GM12874 (cell line): Measurements from ENCODE around the gene PLCD3.

ENCODE experiments used
- TF ChIP-seq, protein P1 (sequence below): IDR thresholded peaks from 2 replicates; pipeline ENCODE4 v1.5.1; 2011; ENCODE audit warnings: low read depth, mild to moderate bottlenecking, control low read depth, low read length, moderate library complexity; ENCODE audit not compliant: insufficient read depth

Gene PLCD3

DNA sequence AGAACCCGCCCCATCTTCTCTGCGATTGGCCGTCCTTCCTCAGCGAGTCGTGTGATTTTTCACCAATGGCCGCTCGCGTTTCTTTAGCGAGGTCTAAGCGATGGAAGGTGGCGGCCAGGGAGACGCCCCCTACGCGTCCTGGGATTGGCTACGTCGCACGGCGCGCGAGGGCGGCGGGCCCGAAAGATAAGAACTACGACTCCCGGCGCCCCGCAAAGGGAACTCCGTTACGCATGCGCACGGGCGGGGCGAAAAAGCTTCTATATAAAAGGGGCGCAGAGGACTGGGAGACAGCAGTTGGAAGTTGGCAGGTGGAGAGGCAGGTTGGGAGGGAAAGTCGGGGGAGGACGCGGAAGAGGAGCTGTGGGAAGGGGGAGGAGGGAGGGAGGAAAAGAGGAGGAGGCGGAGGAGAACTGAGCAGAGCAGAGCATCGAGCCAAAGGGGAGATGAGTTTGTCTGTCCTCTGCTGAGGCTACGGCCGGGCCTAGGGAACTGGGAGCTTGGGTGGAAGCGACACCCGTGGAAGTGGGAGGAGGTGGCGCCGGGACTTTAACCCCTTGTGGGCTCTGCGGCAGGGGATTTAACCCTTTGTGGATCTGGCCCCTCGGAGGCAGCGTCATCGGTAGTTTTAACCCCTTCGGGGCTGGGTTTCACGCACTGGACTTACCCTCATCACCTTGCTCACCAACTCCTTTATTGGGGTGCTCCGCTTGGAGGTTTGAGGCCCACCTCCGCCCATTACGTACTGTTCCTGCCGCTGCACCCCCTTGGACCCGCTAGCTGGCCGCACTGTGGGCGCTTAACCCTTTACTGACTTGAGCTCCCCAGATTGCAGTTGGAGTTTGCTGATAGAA, 16.1 kb upstream of the PLCD3 start, which contains the start of gene HEXIM1:
Gene HEXIM1, plus strand, starts transcription at position 293 of the 854 bp plus-strand sequence. CDS start 716 bp downstream, outside the sequence.
- TF ChIP-seq, protein P1, sequence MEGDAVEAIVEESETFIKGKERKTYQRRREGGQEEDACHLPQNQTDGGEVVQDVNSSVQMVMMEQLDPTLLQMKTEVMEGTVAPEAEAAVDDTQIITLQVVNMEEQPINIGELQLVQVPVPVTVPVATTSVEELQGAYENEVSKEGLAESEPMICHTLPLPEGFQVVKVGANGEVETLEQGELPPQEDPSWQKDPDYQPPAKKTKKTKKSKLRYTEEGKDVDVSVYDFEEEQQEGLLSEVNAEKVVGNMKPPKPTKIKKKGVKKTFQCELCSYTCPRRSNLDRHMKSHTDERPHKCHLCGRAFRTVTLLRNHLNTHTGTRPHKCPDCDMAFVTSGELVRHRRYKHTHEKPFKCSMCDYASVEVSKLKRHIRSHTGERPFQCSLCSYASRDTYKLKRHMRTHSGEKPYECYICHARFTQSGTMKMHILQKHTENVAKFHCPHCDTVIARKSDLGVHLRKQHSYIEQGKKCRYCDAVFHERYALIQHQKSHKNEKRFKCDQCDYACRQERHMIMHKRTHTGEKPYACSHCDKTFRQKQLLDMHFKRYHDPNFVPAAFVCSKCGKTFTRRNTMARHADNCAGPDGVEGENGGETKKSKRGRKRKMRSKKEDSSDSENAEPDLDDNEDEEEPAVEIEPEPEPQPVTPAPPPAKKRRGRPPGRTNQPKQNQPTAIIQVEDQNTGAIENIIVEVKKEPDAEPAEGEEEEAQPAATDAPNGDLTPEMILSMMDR = no peak

DNA sequence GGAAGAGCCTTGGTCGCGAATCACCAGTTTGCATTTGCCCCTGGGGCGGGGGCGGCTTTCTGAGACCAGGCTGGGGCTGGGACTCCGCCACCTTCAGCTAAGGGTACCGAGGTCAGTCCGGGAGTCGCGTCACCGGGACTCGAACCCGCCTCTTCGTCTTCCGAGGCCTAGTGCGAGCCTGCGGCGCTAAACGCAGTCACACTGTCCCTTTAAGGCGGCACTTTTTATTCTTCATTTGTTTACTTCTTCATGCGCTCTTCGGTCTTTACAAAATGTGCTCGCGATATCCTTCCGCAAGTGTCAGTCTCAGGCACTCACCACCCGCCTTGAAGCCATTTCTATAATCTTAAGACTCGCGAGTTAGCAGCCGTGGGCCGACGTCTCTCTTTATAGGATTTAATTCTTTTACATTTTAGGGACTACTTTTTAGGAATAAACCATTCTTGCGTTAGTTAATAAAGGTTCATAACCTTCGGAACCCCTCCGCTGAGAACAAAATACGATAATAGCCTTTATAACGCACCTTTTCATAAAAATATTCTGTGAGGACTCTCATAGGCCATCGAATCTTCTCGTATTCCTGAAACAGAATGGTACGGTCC, 15.4 kb upstream of the PLCD3 start:
- TF ChIP-seq, protein P1 = no peak

DNA sequence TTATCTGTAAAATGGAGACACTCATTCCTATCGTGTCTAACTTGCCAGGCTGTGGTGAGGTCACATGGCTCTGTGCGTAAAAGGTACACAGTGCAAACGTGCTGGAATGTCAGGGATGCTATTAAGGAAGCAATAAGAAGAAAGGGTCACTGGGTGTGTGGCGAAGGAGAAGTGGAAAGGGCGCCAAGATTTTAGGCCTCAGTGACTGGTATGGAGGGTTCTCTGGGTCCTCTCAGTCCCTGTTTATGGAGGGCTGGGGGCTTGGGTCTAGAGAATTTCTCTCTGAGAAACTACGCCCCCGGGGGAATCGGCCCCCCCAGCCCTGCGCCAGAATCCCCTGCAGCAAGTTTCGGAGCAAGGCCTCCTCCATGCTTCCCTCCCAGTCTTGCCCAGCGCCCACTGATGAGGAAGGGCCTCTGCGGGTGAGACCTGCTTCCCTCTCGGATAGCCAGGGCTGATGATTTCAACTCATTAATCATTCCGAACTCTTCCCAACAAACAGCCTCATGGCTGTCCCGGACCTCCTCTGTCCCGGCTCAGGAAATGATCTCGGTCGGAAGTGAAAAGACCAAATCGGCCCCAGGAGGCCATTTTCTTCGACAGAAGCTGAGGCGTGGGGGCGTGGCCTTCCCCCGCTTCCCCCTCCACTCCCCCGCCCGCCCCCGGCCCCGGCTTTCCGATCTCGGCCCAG, 14.7 kb upstream of the PLCD3 start:
- TF ChIP-seq, protein P1 = no peak

DNA sequence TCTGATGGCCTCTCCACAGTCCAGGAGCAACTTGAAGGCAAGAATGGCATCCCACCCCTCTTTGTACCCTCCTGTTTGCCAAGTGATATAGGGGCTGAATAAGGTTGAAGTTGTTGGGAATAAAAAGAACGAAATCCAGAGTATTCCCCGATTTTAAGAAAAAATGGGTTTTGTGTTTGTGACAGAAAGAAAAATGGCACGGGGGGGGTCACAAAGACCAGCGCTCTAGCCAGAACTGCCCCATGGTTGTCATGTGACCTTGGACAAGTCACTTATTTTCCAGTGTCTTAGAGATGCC, 14.2 kb upstream of the PLCD3 start:
- TF ChIP-seq, protein P1 = no peak

DNA sequence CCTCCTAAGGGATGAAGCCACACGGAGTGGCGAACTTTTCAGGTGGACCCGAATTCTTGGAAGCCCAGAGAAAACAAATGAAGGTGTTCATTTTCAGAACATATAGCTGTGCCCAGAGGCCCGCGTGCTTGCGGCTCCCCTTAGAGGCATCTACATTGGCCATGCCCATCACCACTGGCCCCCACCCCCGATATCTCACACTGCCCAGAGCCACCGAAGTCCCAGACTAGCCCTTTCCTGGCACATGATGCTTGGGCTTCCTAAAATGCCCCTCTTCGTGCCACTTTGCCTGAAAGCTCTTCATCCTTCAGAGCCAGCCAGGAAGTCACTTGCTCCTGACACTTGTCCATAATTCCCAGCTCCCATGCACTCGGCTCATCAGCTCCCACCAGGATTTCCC, 13.9 kb upstream of the PLCD3 start:
- TF ChIP-seq, protein P1 = no peak

DNA sequence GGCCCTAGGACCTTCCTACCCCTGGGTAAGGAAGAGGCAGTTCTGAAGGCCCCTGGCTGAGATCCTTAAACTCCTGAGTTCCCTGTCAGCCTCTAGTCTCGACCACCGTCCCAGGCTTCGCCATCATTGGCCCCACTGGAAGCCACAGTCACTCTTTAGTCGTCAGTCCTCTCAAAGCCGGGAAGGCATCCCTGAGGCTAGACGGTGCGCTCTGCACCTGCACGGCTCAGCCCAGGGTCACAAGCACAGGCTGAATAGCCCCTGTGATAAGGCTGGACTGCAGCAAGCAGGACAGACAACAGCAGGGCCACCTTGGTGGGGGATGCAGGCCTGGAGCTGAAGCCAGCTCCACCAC, 12.7 kb upstream of the PLCD3 start:
- TF ChIP-seq, protein P1 = no peak

DNA sequence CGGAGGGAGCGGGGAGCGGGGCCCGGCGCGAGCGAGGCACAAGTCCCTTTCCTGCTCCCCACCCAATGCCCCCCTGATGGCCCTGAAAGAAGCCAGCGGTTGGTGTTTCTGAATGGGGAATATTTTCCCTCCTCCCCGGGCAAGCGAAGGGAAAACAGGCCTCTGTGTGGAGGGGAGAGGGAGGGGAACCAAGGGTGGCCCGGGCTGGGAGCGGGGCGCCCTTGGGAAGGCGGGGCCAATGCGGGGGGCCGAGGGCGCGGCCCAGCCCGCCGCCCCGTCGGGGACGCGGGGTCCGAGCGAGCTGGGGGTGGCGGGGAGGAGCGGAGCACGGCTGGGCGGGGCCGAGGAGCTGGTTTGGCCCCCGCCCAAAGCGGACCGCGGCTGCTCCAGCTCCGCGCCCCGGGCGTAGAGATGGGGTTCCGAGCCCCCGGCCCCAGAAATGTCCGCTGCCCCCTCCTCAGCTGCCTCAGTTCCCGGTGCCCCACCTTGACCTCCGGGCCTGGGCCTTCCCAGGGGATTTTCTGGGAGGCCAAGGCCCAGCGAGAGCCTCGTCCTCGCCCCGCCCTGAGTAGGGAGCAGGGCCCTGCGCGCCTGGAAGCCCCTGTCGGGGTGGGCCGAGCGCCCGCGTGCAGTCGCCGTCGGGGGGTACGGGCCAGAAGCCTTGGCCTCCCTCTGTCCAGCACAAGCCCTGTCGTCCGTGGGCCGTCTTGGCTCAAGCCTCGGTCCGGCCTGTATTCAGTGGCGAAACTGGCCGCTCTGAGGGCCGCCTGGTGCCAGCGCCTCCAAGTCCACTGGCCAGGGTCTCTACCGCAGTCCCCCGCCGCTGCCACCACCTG, 12.1 kb upstream of the PLCD3 start:
- TF ChIP-seq, protein P1 = no peak
